Smooth muscle cell (in vitro differentiated cells): ENCODE measurements around the gene CELF5. TPM values are rescaled to one million over a fixed set of nuclear protein-coding genes. Genes with fewer than 3 reads are reported as not detected.

ENCODE experiments used
- DNase-seq: peaks from one replicate; lab custom pipeline; 2025; ENCODE audit not compliant: unreplicated experiment; lab: John Stamatoyannopoulos, UW
- H2AFZ ChIP-seq: fragments of 200-600 bp; sonication (generic); 2 replicates; pipeline ENCODE4 v1.6.0; 2016; ENCODE audit warnings: antibody characterized with exemption, low read depth, mild to moderate bottlenecking
- H3F3A ChIP-seq: fragments of 200-600 bp; sonication (generic); 2 replicates; pipeline ENCODE4 v1.6.0; 2017; ENCODE audit warnings: antibody characterized with exemption, low read depth
- H3K27ac ChIP-seq: fragments of 200-600 bp; sonication (generic); 2 replicates; pipeline ENCODE4 v1.5.1; 2016; ENCODE audit warnings: low read depth, mild to moderate bottlenecking
- H3K27me3 ChIP-seq: fragments of 200-600 bp; sonication (generic); 2 replicates; pipeline ENCODE4 v1.6.1; 2016; ENCODE audit warnings: low read depth, mild to moderate bottlenecking
- H3K36me3 ChIP-seq: fragments of 200-600 bp; sonication (generic); 2 replicates; pipeline ENCODE4 v1.5.1; 2016; ENCODE audit warnings: low read depth
- H3K4me1 ChIP-seq: fragments of 200-600 bp; sonication (generic); 2 replicates; pipeline ENCODE4 v1.5.1; 2016; ENCODE audit warnings: low read depth
- H3K4me2 ChIP-seq: fragments of 200-600 bp; sonication (generic); 2 replicates; pipeline ENCODE4 v1.6.0; 2016; ENCODE audit warnings: mild to moderate bottlenecking
- H3K4me3 ChIP-seq: fragments of 200-600 bp; sonication (generic); 2 replicates; pipeline ENCODE4 v1.5.1; 2016; ENCODE audit warnings: mild to moderate bottlenecking
- H3K79me2 ChIP-seq: fragments of 200-600 bp; sonication (generic); 2 replicates; pipeline ENCODE4 v1.6.0; 2016; ENCODE audit warnings: low read depth, mild to moderate bottlenecking
- H3K9ac ChIP-seq: fragments of 200-600 bp; sonication (generic); 2 replicates; pipeline ENCODE4 v1.6.0; 2016; ENCODE audit warnings: low read depth
- H3K9me3 ChIP-seq: fragments of 200-600 bp; sonication (generic); replicated peaks from 2 replicates; pipeline ENCODE4 v1.5.1; 2016; ENCODE audit warnings: low read depth
- H4K20me1 ChIP-seq: fragments of 200-600 bp; sonication (generic); 2 replicates; pipeline ENCODE4 v1.6.0; 2016; ENCODE audit warnings: low read depth
- CTCF ChIP-seq: fragments of 200-600 bp; sonication (generic); IDR thresholded peaks from 2 replicates; pipeline ENCODE4 v1.5.1; 2017; ENCODE audit warnings: borderline replicate concordance, mild to moderate bottlenecking, antibody characterized with exemption; ENCODE audit not compliant: insufficient read depth, poor library complexity, severe bottlenecking
- WGBS: methylation state at CpG from one replicate; pipeline ENCODE4 v1.1.7; 2016; ENCODE audit warnings: low lambda C conversion rate; 5-methylcytosine and 5-hydroxymethylcytosine counted together
- polyA plus RNA-seq: library from polyadenylated mRNA; unstranded; fragments of >200 nt; fragmentation: Nextera tagmentation; extraction: Ambion mirVana; gene quantifications from 2 replicates; pipeline ENCODE4 v1.2.1, GENCODE V29; 2016
- total RNA-seq: library from RNA; depleted of rRNA; stranded (reverse); fragments of >200 nt; gene quantifications from 2 replicates; pipeline ENCODE4 v1.2.3, GENCODE V29; 2014

CELF5 gene
- total and polyA plus RNA-seq, 2 experiments from 2014 or later: 0.18 TPM; not detected in 1

DNA sequence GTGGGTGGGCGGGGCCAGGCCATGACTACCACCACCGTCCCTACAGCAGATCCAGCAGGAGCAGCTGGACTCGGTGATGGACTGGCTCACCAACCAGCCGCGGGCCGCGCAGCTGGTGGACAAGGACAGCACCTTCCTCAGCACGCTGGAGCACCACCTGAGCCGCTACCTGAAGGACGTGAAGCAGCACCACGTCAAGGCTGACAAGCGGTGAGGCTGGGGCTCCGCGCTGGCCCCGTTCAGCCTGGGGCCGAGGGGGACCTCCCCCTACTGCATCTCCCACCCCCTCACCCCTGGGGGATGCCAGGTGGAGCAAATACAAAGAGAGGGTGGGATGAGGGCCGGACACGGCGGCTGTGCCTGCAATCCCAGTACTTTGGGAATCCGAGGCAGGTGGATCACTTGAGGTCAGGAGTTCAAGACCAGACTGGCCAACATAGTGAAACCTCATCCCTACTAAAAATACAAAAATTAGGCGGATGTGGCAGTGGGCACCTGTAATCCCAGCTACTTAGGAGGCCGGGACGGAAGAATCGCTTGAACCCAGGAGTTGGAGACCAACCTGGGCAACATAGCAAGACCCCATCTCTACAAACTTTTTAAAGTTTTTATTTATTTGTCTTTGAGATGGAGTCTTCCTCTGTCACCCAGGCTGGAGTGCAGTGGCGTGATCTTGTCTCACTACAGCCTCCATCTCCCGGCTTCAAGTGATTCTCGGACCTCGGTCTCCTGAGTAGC lies 18.1 kb upstream of the CELF5 start:
- no peaks in the 10 kb centered on the region for H3K4me1 ChIP-seq

DNA sequence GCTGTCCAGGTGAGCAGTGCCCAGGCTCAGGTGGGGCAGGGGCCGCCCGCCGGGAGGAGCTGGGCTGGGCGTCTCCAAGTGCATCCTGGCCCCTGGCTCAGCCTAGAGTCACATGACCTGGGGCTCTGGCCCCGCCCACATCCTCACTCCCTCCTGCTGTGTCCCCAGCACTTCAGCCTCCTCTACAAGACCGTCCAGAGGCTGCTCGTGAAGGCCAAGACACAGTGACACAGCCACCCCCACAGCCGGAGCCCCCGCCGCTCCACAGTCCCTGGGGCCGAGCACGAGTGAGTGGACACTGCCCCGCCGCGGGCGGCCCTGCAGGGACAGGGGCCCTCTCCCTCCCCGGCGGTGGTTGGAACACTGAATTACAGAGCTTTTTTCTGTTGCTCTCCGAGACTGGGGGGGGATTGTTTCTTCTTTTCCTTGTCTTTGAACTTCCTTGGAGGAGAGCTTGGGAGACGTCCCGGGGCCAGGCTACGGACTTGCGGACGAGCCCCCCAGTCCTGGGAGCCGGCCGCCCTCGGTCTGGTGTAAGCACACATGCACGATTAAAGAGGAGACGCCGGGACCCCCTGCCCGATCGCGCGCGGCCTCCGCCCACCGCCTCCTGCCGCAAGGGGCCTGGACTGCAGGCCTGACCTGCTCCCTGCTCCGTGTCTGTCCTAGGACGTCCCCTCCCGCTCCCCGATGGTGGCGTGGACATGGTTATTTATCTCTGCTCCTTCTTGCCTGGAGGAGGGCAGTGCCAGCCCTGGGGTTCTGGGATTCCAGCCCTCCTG lies 16.8 kb upstream of the CELF5 start:
- no peak for TF ChIP-seq CTCF
- Histone ChIP-seq H3F3A (no peaks in the 10 kb centered on the region), H3K27me3 (no peaks in the 10 kb centered on the region), H3K27ac (no peak overlapping the region), H3K36me3 (no peaks in the 10 kb centered on the region), H2AFZ (no peak overlapping the region), H3K4me2 (no peak overlapping the region), H3K9ac (no peak overlapping the region), H4K20me1 (no peaks in the 10 kb centered on the region), H3K4me3 (no peak overlapping the region), H3K4me1 (no peaks in the 10 kb centered on the region), H3K79me2 (no peaks in the 10 kb centered on the region), H3K9me3 (no peaks in the 10 kb centered on the region)
- WGBS: 93% methylated on average over 43 of the region's 43 CpGs
- no peak for DNase-seq

More for the DNA sequence above, 18.1 kb upstream of the CELF5 start:
- H2AFZ ChIP-seq: no peak overlapping the region
- H3K27me3 ChIP-seq: no peaks in the 10 kb centered on the region
- no peaks in the 10 kb centered on the region for H3K9me3 ChIP-seq
- no peak overlapping the region for H3K9ac ChIP-seq
- WGBS: 97% methylated on average over 24 of the region's 28 CpGs
- no peaks in the 10 kb centered on the region for H3F3A ChIP-seq
- no peaks in the 10 kb centered on the region for H3K36me3 ChIP-seq
- H4K20me1 ChIP-seq: no peaks in the 10 kb centered on the region
- H3K4me2 ChIP-seq: no peak overlapping the region
- H3K4me3 ChIP-seq: no peak overlapping the region
- H3K27ac ChIP-seq: no peak overlapping the region
- no peak for TF ChIP-seq CTCF
- no peaks in the 10 kb centered on the region for H3K79me2 ChIP-seq
- DNase-seq: no peak

DNA sequence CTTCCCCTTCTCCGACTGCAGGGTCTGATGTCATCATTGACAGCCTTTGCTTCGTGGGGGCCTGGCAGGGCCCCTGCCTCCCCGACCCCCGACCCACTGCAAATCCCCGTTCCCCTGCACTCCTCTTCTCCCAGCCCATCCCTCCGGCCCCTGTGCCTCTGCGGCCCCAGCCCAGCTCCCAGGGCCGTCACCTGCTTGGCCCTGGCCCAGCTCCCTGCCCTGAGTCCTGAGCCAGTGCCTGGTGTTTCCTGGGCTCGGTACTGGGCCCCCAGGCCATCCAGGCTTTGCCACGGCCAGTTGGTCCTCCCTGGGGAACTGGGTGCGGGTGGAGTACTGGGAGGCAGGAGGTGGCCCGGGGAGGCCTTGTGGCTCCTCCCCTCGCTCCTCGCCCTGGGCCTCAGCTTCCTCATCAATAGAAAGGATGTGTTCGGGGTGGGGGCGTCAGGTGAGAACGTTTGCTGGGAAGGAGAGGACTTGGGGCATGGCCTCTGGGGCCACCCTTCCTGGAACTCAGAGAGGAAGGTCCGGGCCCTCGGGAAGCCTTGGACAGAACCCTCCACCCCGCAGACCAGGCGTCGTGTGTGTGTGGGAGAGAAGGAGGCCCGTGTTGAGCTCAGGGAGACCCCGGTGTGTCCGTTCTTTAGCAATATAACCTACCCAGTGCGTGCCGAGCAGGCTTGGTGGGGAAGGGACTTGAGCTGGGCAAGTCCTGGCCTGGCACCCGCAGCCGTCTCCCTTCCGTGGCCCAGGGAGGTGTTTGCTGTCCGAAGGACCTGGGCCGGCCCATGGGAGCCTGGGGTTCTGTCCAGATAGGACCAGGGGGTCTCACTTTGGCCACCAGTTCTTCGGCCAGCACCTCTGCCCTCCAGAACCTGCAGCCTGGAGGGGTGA lies 15.9 kb upstream of the CELF5 start:
- Histone ChIP-seq H3K36me3 (no peaks in the 10 kb centered on the region), H3F3A (no peaks in the 10 kb centered on the region), H4K20me1 (no peaks in the 10 kb centered on the region), H3K9me3 (no peaks in the 10 kb centered on the region), H3K9ac (no peak overlapping the region), H3K4me1 (no peaks in the 10 kb centered on the region), H2AFZ (no peak overlapping the region), H3K27me3 (no peaks in the 10 kb centered on the region), H3K4me3 (no peak overlapping the region), H3K79me2 (no peaks in the 10 kb centered on the region), H3K27ac (no peak overlapping the region), H3K4me2 (no peak overlapping the region)
- no peak for DNase-seq
- TF ChIP-seq CTCF: no peak
- WGBS: 94% methylated on average over 32 of the region's 33 CpGs
